B cell (primary cell): ENCODE data around the gene RANBP3L. TPM values are rescaled to one million over a fixed set of nuclear protein-coding genes. Genes with fewer than 3 reads are reported as not detected.

ENCODE experiments used
- ATAC-seq: fragments of 200-7000 bp; cut with Tn5 transposase; one replicate; pipeline ENCODE4 v1.10.0; 2021; ENCODE audit warnings: low read depth, mild to moderate bottlenecking, moderate number of reproducible peaks, moderate library complexity
- CTCF ChIA-PET: fragments of 350-600 bp; sonication (Branson Sonifier 250); formaldehyde crosslinking; loops from one replicate; lab custom pipeline; 2021; ENCODE audit warnings: antibody characterized with exemption, inconsistent platforms; lab: Charles Lee
- POLR2A ChIA-PET: fragments of 350-600 bp; sonication (Branson Sonifier 250); formaldehyde crosslinking; loops from one replicate; lab custom pipeline; 2021; ENCODE audit warnings: antibody characterized with exemption; lab: Charles Lee
- DNase-seq: peaks from one replicate; pipeline ENCODE4 v3.0.0; 2013
- H2AFZ ChIP-seq: 2 replicates; pipeline ENCODE4 v1.6.1; 2012; ENCODE audit warnings: mild to moderate bottlenecking, low read depth, low read length; ENCODE audit not compliant: insufficient read depth, poor library complexity, severe bottlenecking
- H3K27ac ChIP-seq, 2 donors: 1 replicate in 1 of 2; 2 replicates in 1 of 2; pipeline ENCODE4 v1.5.1; 2012 to 2013; ENCODE audit warnings: low read length in 2 of 2, mild to moderate bottlenecking in 2 of 2, moderate library complexity in 1 of 2
- H3K27me3 ChIP-seq, 4 experiments: fragments of 200-600 bp in 1 of 4; sonication (generic) in 1 of 4; replicated peaks in 1 of 4; 1 replicate in 2 of 4; 2 replicates in 2 of 4; pipeline versions ENCODE4 v1.6.1 to v1.7.0; 2013 to 2016; ENCODE audit warnings: low read length in 3 of 4, mild to moderate bottlenecking in 2 of 4, mixed read lengths in 1 of 4, moderate library complexity in 1 of 4; ENCODE audit not compliant: insufficient read depth in 4 of 4, control insufficient read depth in 3 of 4; ENCODE audit errors: control extremely low read depth in 1 of 4
- H3K36me3 ChIP-seq, 2 experiments: replicated peaks in 1 of 2; 1 replicate in 1 of 2; 2 replicates in 1 of 2; pipeline versions ENCODE4 v1.6.1 to v1.7.1; 2013; ENCODE audit warnings: low read length in 1 of 2; ENCODE audit not compliant: insufficient read depth in 2 of 2, control insufficient read depth in 1 of 2; ENCODE audit errors: control extremely low read depth in 1 of 2, extremely low read depth in 1 of 2
- H3K4me1 ChIP-seq, 2 donors: fragments of 200-600 bp in 1 of 2; sonication (generic) in 1 of 2; 1 replicate in 1 of 2; 2 replicates in 1 of 2; pipeline versions ENCODE4 v1.5.1 to v1.6.1; 2013 to 2017; ENCODE audit warnings: low read length in 2 of 2; ENCODE audit not compliant: control insufficient read depth in 2 of 2, insufficient read depth in 2 of 2
- H3K4me2 ChIP-seq: replicated peaks from 2 replicates; pipeline ENCODE3; 2012; ENCODE audit warnings: mild to moderate bottlenecking, low read depth, low read length; ENCODE audit not compliant: poor library complexity, severe bottlenecking
- H3K4me3 ChIP-seq, 5 experiments: fragments of 200-600 bp in 1 of 5; sonication (generic) in 1 of 5; 1 replicate in 3 of 5; 2 replicates in 2 of 5; pipeline versions ENCODE4 v1.5.1 to v1.7.0; 2011 to 2016; ENCODE audit warnings: low read length in 4 of 5, mild to moderate bottlenecking in 4 of 5, low read depth in 2 of 5, control low read depth in 1 of 5, moderate library complexity in 1 of 5; ENCODE audit not compliant: insufficient read depth in 1 of 5; ENCODE audit errors: control extremely low read depth in 1 of 5, extremely low read depth in 1 of 5
- H3K79me2 ChIP-seq: fragments of 200-600 bp; sonication (generic); one replicate; pipeline ENCODE4 v1.6.0; 2016; ENCODE audit warnings: low read length; ENCODE audit not compliant: control insufficient read depth, insufficient read depth
- H3K9ac ChIP-seq: fragments of 200-600 bp; sonication (generic); 2 replicates; pipeline ENCODE4 v1.6.1; 2017; ENCODE audit warnings: mild to moderate bottlenecking, low read length, moderate library complexity
- H3K9me3 ChIP-seq, 3 donors: one replicate each; pipeline versions ENCODE4 v1.6.1 to v1.7.1; 2013; ENCODE audit warnings: low read length in 2 of 3; ENCODE audit not compliant: control insufficient read depth in 2 of 3, insufficient read depth in 1 of 3; ENCODE audit errors: control extremely low read depth in 1 of 3
- H4K20me1 ChIP-seq: 2 replicates; pipeline ENCODE4 v1.6.0; 2012; ENCODE audit warnings: mild to moderate bottlenecking, low read length; ENCODE audit not compliant: insufficient read depth, control insufficient read depth, poor library complexity, severe bottlenecking
- H3K27ac Mint-ChIP-seq: one replicate; pipeline ENCODE4 v1.8.0; 2021; ENCODE audit warnings: mixed read lengths
- H3K27me3 Mint-ChIP-seq: one replicate; pipeline ENCODE4 v1.8.0; 2021; ENCODE audit warnings: mixed read lengths
- H3K4me1 Mint-ChIP-seq: one replicate; pipeline ENCODE4 v1.8.0; 2021; ENCODE audit warnings: mixed read lengths
- H3K4me3 Mint-ChIP-seq: one replicate; pipeline ENCODE4 v1.8.0; 2021; ENCODE audit warnings: mixed read lengths
- H3K9me3 Mint-ChIP-seq: one replicate; pipeline ENCODE4 v1.8.0; 2022; ENCODE audit warnings: mixed read lengths; ENCODE audit not compliant: insufficient read depth
- EZH2 ChIP-seq: IDR thresholded peaks from 2 replicates; pipeline ENCODE4 v1.6.1; 2012; ENCODE audit warnings: borderline replicate concordance, low read depth, mild to moderate bottlenecking, moderate library complexity, low read length; ENCODE audit not compliant: insufficient read depth, poor library complexity, severe bottlenecking
- WGBS: methylation state at CpG from one replicate; pipeline ENCODE4 v1.1.5; 2013; ENCODE audit warnings: missing lambda C conversion rate; ENCODE audit not compliant: insufficient coverage; 5-methylcytosine and 5-hydroxymethylcytosine counted together
- intact Hi-C: fragments of 100-400 bp; cut with micrococcal nuclease; formaldehyde crosslinking; loops from one replicate; pipeline ENCODE4 v1.10.0; 2022
- polyA plus RNA-seq: library from polyadenylated mRNA; depleted of rRNA; stranded (reverse); fragments of >200 nt; gene quantifications from 2 replicates; pipeline ENCODE4 v1.2.3, GENCODE V29; 2012
- total RNA-seq, 2 donors: library from RNA; stranded (reverse); fragments of 120-200 nt in 1 of 2; gene quantifications; 1 replicate in 1 of 2; 2 replicates in 1 of 2; pipeline versions ENCODE4 v1.2.3 to v1.2.4, GENCODE V29; 2013 to 2022
- TF ChIP-seq, protein P1 (sequence below): fragments of 200-600 bp; IDR thresholded peaks from one replicate; pipeline ENCODE4 v1.8.0; 2022; ENCODE audit warnings: antibody characterized with exemption, mild to moderate bottlenecking

RANBP3L gene
- total and polyA plus RNA-seq, 2 donors (not counting 1 experiment from before 2014, with no cell fraction given): not detected

DNA sequence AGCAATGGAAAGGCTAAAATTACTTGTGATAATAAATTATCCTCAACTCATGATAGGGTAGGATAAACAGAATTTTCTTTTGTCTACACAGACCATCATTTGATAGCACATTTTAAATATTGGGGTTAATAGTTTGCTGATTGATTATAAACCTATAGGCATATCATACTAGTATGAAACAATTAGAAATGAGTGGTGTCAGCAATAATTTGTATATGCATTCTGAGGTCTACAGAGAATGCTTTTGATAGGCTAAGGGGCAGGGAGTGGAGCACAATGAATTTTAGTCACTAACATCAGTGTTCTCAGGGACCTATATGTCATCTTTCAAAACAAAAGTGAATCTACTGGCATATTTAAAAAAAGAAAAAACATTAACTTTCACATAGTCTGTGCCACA, 32.2 kb downstream of the RANBP3L start:
- POLR2A ChIA-PET: no interaction called here
- DNase-seq (no peak), ATAC-seq (no peak)
- Histone ChIP-seq H3K4me3 (no peak overlapping the region), H3K4me1 (no peaks in the 10 kb centered on the region), H3K79me2 (no peaks in the 10 kb centered on the region), H3K27me3 (no peaks in the 10 kb centered on the region), H3K9ac (no peak overlapping the region), H3K36me3 (no peaks in the 10 kb centered on the region), H3K4me2 (no peak overlapping the region), H4K20me1 (no peaks in the 10 kb centered on the region), H3K27ac (no peak overlapping the region), H3K9me3 (no peaks in the 10 kb centered on the region), H2AFZ (no peak overlapping the region)
- no peaks in the 10 kb centered on the region for H3K4me1 Mint-ChIP-seq
- intact Hi-C loops: no loop called here
- no peak overlapping the region for H3K27ac Mint-ChIP-seq
- H3K9me3 Mint-ChIP-seq: no peaks in the 10 kb centered on the region
- TF ChIP-seq, protein P1, sequence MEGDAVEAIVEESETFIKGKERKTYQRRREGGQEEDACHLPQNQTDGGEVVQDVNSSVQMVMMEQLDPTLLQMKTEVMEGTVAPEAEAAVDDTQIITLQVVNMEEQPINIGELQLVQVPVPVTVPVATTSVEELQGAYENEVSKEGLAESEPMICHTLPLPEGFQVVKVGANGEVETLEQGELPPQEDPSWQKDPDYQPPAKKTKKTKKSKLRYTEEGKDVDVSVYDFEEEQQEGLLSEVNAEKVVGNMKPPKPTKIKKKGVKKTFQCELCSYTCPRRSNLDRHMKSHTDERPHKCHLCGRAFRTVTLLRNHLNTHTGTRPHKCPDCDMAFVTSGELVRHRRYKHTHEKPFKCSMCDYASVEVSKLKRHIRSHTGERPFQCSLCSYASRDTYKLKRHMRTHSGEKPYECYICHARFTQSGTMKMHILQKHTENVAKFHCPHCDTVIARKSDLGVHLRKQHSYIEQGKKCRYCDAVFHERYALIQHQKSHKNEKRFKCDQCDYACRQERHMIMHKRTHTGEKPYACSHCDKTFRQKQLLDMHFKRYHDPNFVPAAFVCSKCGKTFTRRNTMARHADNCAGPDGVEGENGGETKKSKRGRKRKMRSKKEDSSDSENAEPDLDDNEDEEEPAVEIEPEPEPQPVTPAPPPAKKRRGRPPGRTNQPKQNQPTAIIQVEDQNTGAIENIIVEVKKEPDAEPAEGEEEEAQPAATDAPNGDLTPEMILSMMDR: no peak
- TF ChIP-seq EZH2: no peak
- CTCF ChIA-PET: interaction anchor here (1.0 to 1.5 kb wide), 5 partner anchors 13 to 426 kb away, joined by 3 to 4 read pairs (median 3); no protein-coding TSS in a partner anchor
- no peak overlapping the region for H3K4me3 Mint-ChIP-seq
- H3K27me3 Mint-ChIP-seq: no peaks in the 10 kb centered on the region

DNA sequence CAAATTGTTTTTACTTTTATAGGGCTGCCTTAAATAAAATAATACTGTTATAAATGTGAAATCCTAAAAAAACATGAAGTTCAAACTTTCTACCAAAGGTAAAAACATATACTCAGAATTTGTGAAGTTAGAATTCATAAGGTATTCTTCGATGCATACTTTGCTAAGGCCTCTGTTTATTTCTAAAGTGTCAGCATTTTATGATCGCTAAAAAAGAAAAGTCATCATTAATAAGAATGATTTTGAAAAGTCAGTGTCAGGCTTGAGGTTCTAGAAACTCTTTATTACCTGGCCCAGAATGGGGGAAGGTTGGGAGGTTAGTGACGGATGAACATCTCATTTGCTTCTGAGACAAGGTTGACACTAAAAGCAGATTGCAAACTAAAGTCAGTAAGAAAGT, 33.8 kb downstream of the RANBP3L start:
- Histone ChIP-seq H3K4me1 (no peaks in the 10 kb centered on the region), H3K4me2 (no peak overlapping the region), H4K20me1 (no peaks in the 10 kb centered on the region), H3K27ac (no peak overlapping the region), H2AFZ (no peak overlapping the region), H3K9ac (no peak overlapping the region), H3K27me3 (no peaks in the 10 kb centered on the region), H3K9me3 (no peaks in the 10 kb centered on the region), H3K79me2 (no peaks in the 10 kb centered on the region), H3K4me3 (no peak overlapping the region), H3K36me3 (no peaks in the 10 kb centered on the region)
- no peaks in the 10 kb centered on the region for H3K9me3 Mint-ChIP-seq
- ATAC-seq (no peak), DNase-seq (no peak)
- POLR2A ChIA-PET: no interaction called here
- CTCF ChIA-PET: interaction anchor here (0.7 to 1.7 kb wide), 4 partner anchors 11 to 1051 kb away, joined by 3 to 4 read pairs (median 4); no protein-coding TSS in a partner anchor
- H3K27ac Mint-ChIP-seq: no peak overlapping the region
- intact Hi-C loops: no loop called here
- H3K27me3 Mint-ChIP-seq: no peaks in the 10 kb centered on the region
- TF ChIP-seq EZH2: no peak
- TF ChIP-seq, protein P1: no peak
- WGBS: 83% methylated on average over 1 of the region's 3 CpGs
- H3K4me1 Mint-ChIP-seq: no peaks in the 10 kb centered on the region
- H3K4me3 Mint-ChIP-seq: no peak overlapping the region
